Keratinocyte (primary cell): ENCODE measurements around the gene DCDC2. TPM values are rescaled to one million over a fixed set of nuclear protein-coding genes. Genes with fewer than 3 reads are reported as not detected.

Source experiments
- DNase-seq: peaks from one replicate; pipeline ENCODE4 v3.0.0-alpha.2; 2011; ENCODE audit warnings: low read depth, missing footprints, low spot score
- FAIRE-seq: peaks from 2 replicates; lab custom pipeline; 2011; peaks lifted over from hg19 to GRCh38; lab: Jason Lieb, UNC
- H2AFZ ChIP-seq: 2 replicates; pipeline ENCODE4 v1.6.0; 2012; ENCODE audit warnings: low read length, control low read depth, inconsistent platforms; ENCODE audit not compliant: control insufficient read depth
- H3K27ac ChIP-seq: 2 replicates; pipeline ENCODE4 v1.5.1; 2011; ENCODE audit warnings: low read length; ENCODE audit not compliant: control insufficient read depth, insufficient read depth
- H3K27me3 ChIP-seq: 3 replicates; pipeline ENCODE4 v1.6.0; 2011; ENCODE audit warnings: low read length; ENCODE audit not compliant: control insufficient read depth, insufficient read depth; ENCODE audit errors: extremely low read depth
- H3K36me3 ChIP-seq, 2 experiments: 2 replicates in 1 of 2; 3 replicates in 1 of 2; pipeline ENCODE4 v1.5.1; 2011; ENCODE audit warnings: low read length in 2 of 2, mild to moderate bottlenecking in 1 of 2; ENCODE audit not compliant: control insufficient read depth in 2 of 2, insufficient read depth in 2 of 2; ENCODE audit errors: extremely low read depth in 1 of 2
- H3K4me1 ChIP-seq: 3 replicates; pipeline ENCODE4 v1.5.1; 2011; ENCODE audit warnings: low read length; ENCODE audit not compliant: control insufficient read depth, insufficient read depth; ENCODE audit errors: extremely low read depth
- H3K4me2 ChIP-seq: 3 replicates; pipeline ENCODE4 v1.6.0; 2011; ENCODE audit warnings: low read depth, low read length; ENCODE audit not compliant: control insufficient read depth, insufficient read depth; ENCODE audit errors: extremely low read depth
- H3K4me3 ChIP-seq, 3 experiments: fragments of 200-600 bp in 1 of 3; sonication (generic) in 1 of 3; 2 replicates in 2 of 3; 3 replicates in 1 of 3; pipeline ENCODE4 v1.5.1; 2011 to 2016; ENCODE audit warnings: low read length in 3 of 3, mild to moderate bottlenecking in 3 of 3, control low read depth in 2 of 3, inconsistent platforms in 1 of 3, low read depth in 1 of 3, mixed read lengths in 1 of 3, mixed run types in 1 of 3, moderate library complexity in 1 of 3; ENCODE audit not compliant: control insufficient read depth in 2 of 3, insufficient read depth in 2 of 3; ENCODE audit errors: extremely low read depth in 1 of 3
- H3K79me2 ChIP-seq: 2 replicates; pipeline ENCODE4 v1.6.0; 2012; ENCODE audit warnings: low read length; ENCODE audit not compliant: control insufficient read depth, insufficient read depth
- H3K9ac ChIP-seq: 3 replicates; pipeline ENCODE4 v1.6.0; 2011; ENCODE audit warnings: low read length; ENCODE audit not compliant: control insufficient read depth, insufficient read depth; ENCODE audit errors: extremely low read depth
- H3K9me1 ChIP-seq: 3 replicates; pipeline ENCODE4 v1.6.0; 2011; ENCODE audit warnings: low read length; ENCODE audit not compliant: control insufficient read depth, insufficient read depth; ENCODE audit errors: extremely low read depth
- H3K9me3 ChIP-seq: 2 replicates; pipeline ENCODE4 v1.5.1; 2012; ENCODE audit warnings: low read depth, low read length; ENCODE audit not compliant: control insufficient read depth
- H4K20me1 ChIP-seq: 3 replicates; pipeline ENCODE4 v1.6.0; 2011; ENCODE audit warnings: low read length; ENCODE audit not compliant: control insufficient read depth, insufficient read depth; ENCODE audit errors: extremely low read depth
- EZH2 ChIP-seq: IDR thresholded peaks from one replicate; pipeline ENCODE4 v1.6.1; 2012; ENCODE audit warnings: inconsistent platforms, mild to moderate bottlenecking, low read length, moderate library complexity
- dilution Hi-C: fragments of 300-500 bp; cut with MboI; formaldehyde crosslinking; loops from one replicate; pipeline ENCODE4 v1.7.0; 2020; ENCODE audit warnings: low sequenced_read_pairs; ENCODE audit not compliant: extremely low pct_ligation_motif_present
- polyA plus RNA-seq, 5 experiments: library from polyadenylated mRNA; depleted of rRNA in 3 of 5; stranded (reverse) in 3 of 5; stranded (forward) in 1 of 5; unstranded in 1 of 5; fragments of >200 nt; gene quantifications; 1 replicate in 1 of 5; 2 replicates in 3 of 5; 3 replicates in 1 of 5; pipeline versions ENCODE4 v1.2.1 to v1.2.3, GENCODE V29; 2011 to 2012; ENCODE audit warnings: missing spikeins in 2 of 5, low read depth in 1 of 5, low replicate concordance in 1 of 5
- TF ChIP-seq, protein P1 (sequence below), 3 experiments: IDR thresholded peaks in 1 of 3; conservative IDR thresholded peaks in 1 of 3; optimal IDR thresholded peaks in 1 of 3; 2 replicates in 2 of 3; 3 replicates in 1 of 3; pipeline versions ENCODE3 to v1.5.1; 2011; ENCODE audit warnings: low read length in 3 of 3, mild to moderate bottlenecking in 3 of 3, moderate library complexity in 2 of 3, control low read depth in 1 of 3, inconsistent platforms in 1 of 3; ENCODE audit not compliant: insufficient read depth in 2 of 3; ENCODE audit errors: extremely low read depth in 1 of 3

Gene DCDC2
- polyA plus RNA-seq, 1 donor (not counting 4 experiments of a cell fraction or from before 2014, with no cell fraction given), result 0.10 TPM

DNA sequence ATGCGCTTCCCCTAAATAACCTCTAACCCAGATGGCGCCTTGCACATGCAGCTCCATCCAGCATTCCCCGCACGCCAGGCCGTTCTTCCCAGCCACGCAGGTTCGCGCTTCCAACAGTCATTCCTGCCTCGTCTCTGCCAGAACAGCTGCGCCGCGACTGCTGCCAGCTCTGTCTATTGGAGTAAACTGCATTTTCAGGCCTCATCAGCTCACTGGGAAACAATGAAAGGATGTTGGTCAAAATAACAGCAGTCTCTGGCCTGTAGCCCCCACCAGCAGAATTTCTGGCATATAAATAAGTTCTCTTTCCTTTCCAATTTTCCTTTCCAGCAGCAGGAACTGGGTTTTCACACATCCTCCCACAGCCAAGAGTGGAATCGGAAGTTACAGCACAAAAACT, 217.3 kb downstream of the DCDC2 start:
- peaks cover 2% of the 10 kb centered on the region for H3K9me3 ChIP-seq
- dilution Hi-C loops, result no loop called here
- H2AFZ ChIP-seq, result no peak overlapping the region
- TF ChIP-seq, protein P1, sequence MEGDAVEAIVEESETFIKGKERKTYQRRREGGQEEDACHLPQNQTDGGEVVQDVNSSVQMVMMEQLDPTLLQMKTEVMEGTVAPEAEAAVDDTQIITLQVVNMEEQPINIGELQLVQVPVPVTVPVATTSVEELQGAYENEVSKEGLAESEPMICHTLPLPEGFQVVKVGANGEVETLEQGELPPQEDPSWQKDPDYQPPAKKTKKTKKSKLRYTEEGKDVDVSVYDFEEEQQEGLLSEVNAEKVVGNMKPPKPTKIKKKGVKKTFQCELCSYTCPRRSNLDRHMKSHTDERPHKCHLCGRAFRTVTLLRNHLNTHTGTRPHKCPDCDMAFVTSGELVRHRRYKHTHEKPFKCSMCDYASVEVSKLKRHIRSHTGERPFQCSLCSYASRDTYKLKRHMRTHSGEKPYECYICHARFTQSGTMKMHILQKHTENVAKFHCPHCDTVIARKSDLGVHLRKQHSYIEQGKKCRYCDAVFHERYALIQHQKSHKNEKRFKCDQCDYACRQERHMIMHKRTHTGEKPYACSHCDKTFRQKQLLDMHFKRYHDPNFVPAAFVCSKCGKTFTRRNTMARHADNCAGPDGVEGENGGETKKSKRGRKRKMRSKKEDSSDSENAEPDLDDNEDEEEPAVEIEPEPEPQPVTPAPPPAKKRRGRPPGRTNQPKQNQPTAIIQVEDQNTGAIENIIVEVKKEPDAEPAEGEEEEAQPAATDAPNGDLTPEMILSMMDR (optimal IDR thresholded peaks at IDR 0.05 in 1 of 3, IDR thresholded peaks at IDR 0.05 in 1 of 3, conservative IDR thresholded peaks at IDR 0.05 in 1 of 3; ENCODE audit: extremely low read depth in 1 of 3, insufficient read depth in 2 of 3, low read length in 3 of 3), result no peak
- TF ChIP-seq EZH2, result no peak
- H3K36me3 ChIP-seq, result no peaks in the 10 kb centered on the region
- no peak overlapping the region for H3K27ac ChIP-seq
- no peaks in the 10 kb centered on the region for H3K9me1 ChIP-seq
- DNase-seq, result no peak
- H3K27me3 ChIP-seq, result no peaks in the 10 kb centered on the region
- no peaks in the 10 kb centered on the region for H3K79me2 ChIP-seq
- H3K4me1 ChIP-seq, result no peaks in the 10 kb centered on the region
- H3K4me2 ChIP-seq, result no peak overlapping the region
- no peak for FAIRE-seq
- no peak overlapping the region for H3K4me3 ChIP-seq
- H3K9ac ChIP-seq, result no peak overlapping the region
- no peaks in the 10 kb centered on the region for H4K20me1 ChIP-seq

DNA sequence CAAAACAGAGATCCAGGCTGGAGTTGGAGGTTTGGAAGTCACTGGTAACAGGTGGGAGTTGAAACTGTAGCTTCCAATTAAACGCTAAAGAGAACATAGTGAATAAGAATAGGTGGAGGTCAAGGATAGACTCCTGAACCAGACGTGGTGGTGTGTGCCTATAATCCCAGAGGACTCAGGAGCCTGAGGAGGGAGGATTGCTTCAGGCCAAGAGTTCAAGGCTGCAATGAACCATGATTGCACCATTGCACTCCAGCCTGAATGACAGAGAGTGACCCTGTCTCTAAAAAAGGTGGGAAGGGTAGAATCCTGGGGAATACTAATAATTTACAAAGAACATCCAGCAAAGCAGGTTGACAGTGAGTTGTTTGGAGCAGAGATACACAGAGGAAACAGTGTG, 218.2 kb downstream of the DCDC2 start:
- Histone ChIP-seq H4K20me1 (no peaks in the 10 kb centered on the region), H3K9me1 (no peaks in the 10 kb centered on the region), H3K4me1 (no peaks in the 10 kb centered on the region), H3K9ac (no peak overlapping the region), H3K9me3 (peaks cover 2% of the 10 kb centered on the region), H3K4me3 (no peak overlapping the region), H3K36me3 (no peaks in the 10 kb centered on the region), H3K4me2 (no peak overlapping the region), H2AFZ (no peak overlapping the region), H3K27me3 (no peaks in the 10 kb centered on the region), H3K79me2 (no peaks in the 10 kb centered on the region), H3K27ac (no peak overlapping the region)
- DNase-seq, result no peak
- TF ChIP-seq EZH2, result no peak
- TF ChIP-seq, protein P1 (optimal IDR thresholded peaks at IDR 0.05 in 1 of 3, IDR thresholded peaks at IDR 0.05 in 1 of 3, conservative IDR thresholded peaks at IDR 0.05 in 1 of 3; ENCODE audit: extremely low read depth in 1 of 3, insufficient read depth in 2 of 3, low read length in 3 of 3), result no peak
- dilution Hi-C loops, result no loop called here
- no peak for FAIRE-seq
